ENCODE measurements around the gene ARHGAP18. TPM values are rescaled to one million over a fixed set of nuclear protein-coding genes. Genes with fewer than 3 reads are reported as not detected.

Gene ARHGAP18
- total and polyA plus RNA-seq, 10 of the 15 experiments (the other 5 are each of a cell fraction or from before 2014, with no cell fraction given), result 18.2 to 52.2 (median 31.7) TPM

GRCh38 chr6:129628101-129628815 lies 81.7 kb downstream of the ARHGAP18 start:
- in situ Hi-C loops (cut with MboI), result no loop called here

More at GRCh38 chr6:129628101-129628815, 81.7 kb downstream of the ARHGAP18 start:
- H3K27ac ChIP-seq (ENCODE audit: control insufficient read depth, insufficient read depth), result no peak overlapping the region
- 95% methylated on average over 2 of the region's 2 CpGs for WGBS (ENCODE audit: insufficient coverage, insufficient replicate concordance, low lambda C conversion rate, missing lambda C conversion rate)
- ChIA-PET SMC1A (ENCODE audit: uncharacterized antibody, unreplicated experiment) (interaction anchor here (0.8 to 1.4 kb wide), 5 partner anchors 10 to 87 kb away, joined by 3 to 5 read pairs (median 4); no protein-coding TSS in a partner anchor), CTCF (interaction anchor here (1.2 kb wide), 1 partner anchor 102 kb away, joined by 3 read pairs; no protein-coding TSS in a partner anchor), POLR2A (no interaction called here), RAD21 (ENCODE audit: unreplicated experiment) (interaction anchor here (0.8 to 1.5 kb wide), 2 partner anchors 35 to 54 kb away, joined by 3 read pairs; no protein-coding TSS in a partner anchor)
- H4K20me1 ChIP-seq (ENCODE audit: control insufficient read depth, insufficient read depth), result no peaks in the 10 kb centered on the region
- H3K36me3 ChIP-seq (ENCODE audit: control insufficient read depth in 2 of 2, insufficient read depth in 2 of 2, low read length in 1 of 2), result peaks cover 4 to 23% of the 10 kb centered on the region in 2 experiments
- H3K27me3 ChIP-seq (replicated peaks in 1 of 2; ENCODE audit: control insufficient read depth in 2 of 2, insufficient read depth in 2 of 2, low read length in 1 of 2), result no peaks in the 10 kb centered on the region
- no peaks in the 10 kb centered on the region for H3K79me2 ChIP-seq (ENCODE audit: control insufficient read depth, insufficient read depth, low read length)
- ATAC-seq (no peak), FAIRE-seq (no peak), DNase-seq (ENCODE audit: low read depth, low spot score) (no peak)
- H3K4me1 ChIP-seq (ENCODE audit: control insufficient read depth, insufficient read depth, low read length), result no peaks in the 10 kb centered on the region
- BruUV-seq (replicated peaks), result no TSS peak
- no peak overlapping the region for H3K9ac ChIP-seq (ENCODE audit: control insufficient read depth, insufficient read depth, low read length)
- intact Hi-C loops (cut with micrococcal nuclease; ENCODE audit: unreplicated experiment), result no loop called here
- H3K4me2 ChIP-seq (ENCODE audit: control insufficient read depth, insufficient read depth), result no peak overlapping the region
- no peak overlapping the region for H2AFZ ChIP-seq (ENCODE audit: control insufficient read depth, low read depth, low read length)
- TF ChIP-seq ZNF24 (IDR thresholded peaks at IDR 0.05) (no peak), JUND (IDR thresholded peaks at IDR 0.05; ENCODE audit: low read depth, low read length) (no peak), FOS (IDR thresholded peaks at IDR 0.05; ENCODE audit: borderline replicate concordance, extremely low read depth, insufficient read length) (no peak), ZBTB40 (IDR thresholded peaks at IDR 0.05; ENCODE audit: borderline replicate concordance) (no peak), NFYB (IDR thresholded peaks at IDR 0.05; ENCODE audit: insufficient read depth, low read depth, low read length) (no peak), IKZF2 (IDR thresholded peaks at IDR 0.05) (no peak), EP300 (IDR thresholded peaks at IDR 0.05; ENCODE audit: borderline replicate concordance in 1 of 2, control insufficient read depth in 1 of 2, low read depth in 2 of 2, low read length in 2 of 2) (no peak), NR2C1 (IDR thresholded peaks at IDR 0.05) (no peak), EED (IDR thresholded peaks at IDR 0.05; ENCODE audit: low read depth) (no peak), MYB (IDR thresholded peaks at IDR 0.05; ENCODE audit: borderline replicate concordance, low read depth, low read length) (no peak), CBX5 (IDR thresholded peaks at IDR 0.05; ENCODE audit: low read depth) (no peak)
- TF ChIP-seq, protein P1, sequence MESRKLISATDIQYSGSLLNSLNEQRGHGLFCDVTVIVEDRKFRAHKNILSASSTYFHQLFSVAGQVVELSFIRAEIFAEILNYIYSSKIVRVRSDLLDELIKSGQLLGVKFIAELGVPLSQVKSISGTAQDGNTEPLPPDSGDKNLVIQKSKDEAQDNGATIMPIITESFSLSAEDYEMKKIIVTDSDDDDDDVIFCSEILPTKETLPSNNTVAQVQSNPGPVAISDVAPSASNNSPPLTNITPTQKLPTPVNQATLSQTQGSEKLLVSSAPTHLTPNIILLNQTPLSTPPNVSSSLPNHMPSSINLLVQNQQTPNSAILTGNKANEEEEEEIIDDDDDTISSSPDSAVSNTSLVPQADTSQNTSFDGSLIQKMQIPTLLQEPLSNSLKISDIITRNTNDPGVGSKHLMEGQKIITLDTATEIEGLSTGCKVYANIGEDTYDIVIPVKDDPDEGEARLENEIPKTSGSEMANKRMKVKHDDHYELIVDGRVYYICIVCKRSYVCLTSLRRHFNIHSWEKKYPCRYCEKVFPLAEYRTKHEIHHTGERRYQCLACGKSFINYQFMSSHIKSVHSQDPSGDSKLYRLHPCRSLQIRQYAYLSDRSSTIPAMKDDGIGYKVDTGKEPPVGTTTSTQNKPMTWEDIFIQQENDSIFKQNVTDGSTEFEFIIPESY (IDR thresholded peaks at IDR 0.05), result no peak
- TF ChIP-seq, protein P2, sequence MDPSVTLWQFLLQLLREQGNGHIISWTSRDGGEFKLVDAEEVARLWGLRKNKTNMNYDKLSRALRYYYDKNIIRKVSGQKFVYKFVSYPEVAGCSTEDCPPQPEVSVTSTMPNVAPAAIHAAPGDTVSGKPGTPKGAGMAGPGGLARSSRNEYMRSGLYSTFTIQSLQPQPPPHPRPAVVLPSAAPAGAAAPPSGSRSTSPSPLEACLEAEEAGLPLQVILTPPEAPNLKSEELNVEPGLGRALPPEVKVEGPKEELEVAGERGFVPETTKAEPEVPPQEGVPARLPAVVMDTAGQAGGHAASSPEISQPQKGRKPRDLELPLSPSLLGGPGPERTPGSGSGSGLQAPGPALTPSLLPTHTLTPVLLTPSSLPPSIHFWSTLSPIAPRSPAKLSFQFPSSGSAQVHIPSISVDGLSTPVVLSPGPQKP (IDR thresholded peaks at IDR 0.05; ENCODE audit: low read depth, low read length), result no peak
- no peak overlapping the region for H3K4me3 ChIP-seq
- no peaks in the 10 kb centered on the region; the same call in 2 of the 3 replicates for H3K9me3 ChIP-seq (replicated peaks; ENCODE audit: control insufficient read depth, insufficient read depth, low read length)

Measured in GM12878 (cell line).